ENCODE data around the gene CEMP1. TPM values are rescaled to one million over a fixed set of nuclear protein-coding genes. Genes with fewer than 3 reads are reported as not detected.

Gene CEMP1
- total RNA-seq, 1 experiment from 2014 or later: not detected

GRCh38 chr16:2484898-2485508, 46.2 kb downstream of the CEMP1 start:
- Mint-ChIP-seq H3K27me3 (ENCODE audit: low read depth) (no peaks in the 10 kb centered on the region), H3K27ac (peak overlapping the region in 1 of 3 experiments; percentile 30; a peak in 3 of 7 replicates)
- H4K91ac ChIP-seq (ENCODE audit: insufficient read length, low read depth, low read length): no peak overlapping the region

More at GRCh38 chr16:2484898-2485508, 46.2 kb downstream of the CEMP1 start:
- Histone ChIP-seq H4K20me1 (ENCODE audit: control insufficient read depth, insufficient read depth, insufficient read length) (peaks cover 4% of the 10 kb centered on the region), H3K27me3 (ENCODE audit: insufficient read depth, low read length) (no peaks in the 10 kb centered on the region), H3K79me1 (ENCODE audit: insufficient read depth, low read depth, low read length, poor library complexity, severe bottlenecking) (no peaks in the 10 kb centered on the region), H2BK15ac (ENCODE audit: low read depth, low read length) (no peak overlapping the region), H3K23ac (ENCODE audit: insufficient read length, low read depth, low read length) (no peak overlapping the region), H3T11ph (ENCODE audit: low read length) (no peak overlapping the region), H2BK12ac (ENCODE audit: insufficient read length, low read depth, low read length) (no peak overlapping the region), H3K4ac (ENCODE audit: low read depth, low read length) (no peak overlapping the region), H2BK20ac (ENCODE audit: low read depth, low read length, poor library complexity, severe bottlenecking) (no peak overlapping the region), H3K4me2 (ENCODE audit: insufficient read depth, insufficient read length, low read length) (no peak overlapping the region), H2BK120ac (ENCODE audit: low read depth, low read length, poor library complexity, severe bottlenecking) (no peak overlapping the region), H2AK5ac (ENCODE audit: insufficient read length, low read length) (no peak overlapping the region), H4K8ac (replicated peaks; ENCODE audit: insufficient read length, low read depth, low read length) (no peak overlapping the region), H3K18ac (ENCODE audit: insufficient read length, low read depth, low read length) (no peak overlapping the region), H3K9ac (ENCODE audit: extremely low read depth, insufficient read length, low read length) (no peak overlapping the region), H3K9me3 (ENCODE audit: control insufficient read depth, low read depth, low read length) (no peaks in the 10 kb centered on the region), H3K23me2 (ENCODE audit: insufficient read length, low read depth, low read length, poor library complexity, severe bottlenecking) (no peaks in the 10 kb centered on the region), H3K27ac (ENCODE audit: insufficient read length, low read depth, low read length) (no peak overlapping the region), H3K4me1 (ENCODE audit: insufficient read depth, low read length) (no peaks in the 10 kb centered on the region), H4K5ac (ENCODE audit: insufficient read length, low read depth, low read length) (no peak overlapping the region), H3K14ac (ENCODE audit: insufficient read depth, low read length) (no peak overlapping the region), H2AFZ (ENCODE audit: low read length) (no peak overlapping the region), H3K56ac (ENCODE audit: insufficient read length, low read depth, low read length) (no peak overlapping the region), H2BK5ac (ENCODE audit: insufficient read length, low read length) (no peak overlapping the region), H3K79me2 (ENCODE audit: insufficient read depth, low read length) (no peaks in the 10 kb centered on the region; the same call in 1 of the 2 replicates)
- Mint-ChIP-seq H3K4me1 (peaks cover 11 to 15% of the 10 kb centered on the region in 2 experiments), H3K4me3 (no peak overlapping the region), H3K36me3 (ENCODE audit: insufficient read depth in 1 of 3, low read depth in 3 of 3) (no peaks in the 10 kb centered on the region), H3K9me3 (no peaks in the 10 kb centered on the region)
- no CpG with 5 or more reads among the region's 13 CpGs for WGBS (ENCODE audit: extremely low coverage, insufficient read length, low lambda C conversion rate)
- TF ChIP-seq CTCF (conservative IDR thresholded peaks at IDR 0.05): no peak
- DNase-seq: no peak
